K562 (cell line): ENCODE results near the gene IDNK. TPM values are rescaled to one million over a fixed set of nuclear protein-coding genes. Genes with fewer than 3 reads are reported as not detected.

ENCODE experiments used
- ATAC-seq: fragments of 200-7000 bp; cut with Tn5 transposase; 3 replicates; pipeline ENCODE4 v1.9.1; 2020; ENCODE audit warnings: moderate library complexity
- BruUV-seq: library from RNA; stranded (reverse); fragments of 400-500 nt; replicated peaks from 2 replicates; lab custom pipeline; 2021; lab: Mats Ljungman, UMichigan
- CTCF ChIA-PET: fragments of 300-600 bp; formaldehyde crosslinking; extraction: SDS; loops from one replicate; lab custom pipeline; 2021; ENCODE audit warnings: low intra/inter-chr PET ratio; lab: Yijun Ruan, JAX
- POLR2A ChIA-PET: fragments of 300-600, 350-650 bp; sonication (Branson Sonifier 250); formaldehyde crosslinking; extraction: SDS; loops from one replicate; lab custom pipeline; 2021; ENCODE audit warnings: antibody characterized with exemption, inconsistent platforms; lab: Yijun Ruan, JAX
- DNase-seq, 4 experiments: peaks; one replicate each; pipeline versions ENCODE4 v3.0.0 to v3.0.0-alpha.2; 2011 to 2018; ENCODE audit warnings: low spot score in 3 of 4, mixed read lengths in 3 of 4; ENCODE audit errors: extremely low read depth in 1 of 4
- FAIRE-seq: peaks from 2 replicates; lab custom pipeline; 2011; peaks lifted over from hg19 to GRCh38; lab: Jason Lieb, UNC
- H2AFZ ChIP-seq: 2 replicates; pipeline ENCODE4 v1.6.0; 2011; ENCODE audit warnings: low read depth, low read length, control low read depth, inconsistent platforms
- H3K27ac ChIP-seq: fragments of 200-600 bp; 3 replicates; pipeline ENCODE4 v1.8.0; 2011; ENCODE audit warnings: low read depth, mild to moderate bottlenecking, control low read depth, inconsistent platforms, low read length, moderate library complexity, mixed read lengths; ENCODE audit errors: extremely low read depth
- H3K27me3 ChIP-seq, 2 experiments: fragments of 300-600 bp in 1 of 2; 2 replicates in 1 of 2; 3 replicates in 1 of 2; pipeline versions ENCODE4 v1.6.0 to v1.8.0; 2011; ENCODE audit warnings: inconsistent platforms in 2 of 2, low read length in 2 of 2, mild to moderate bottlenecking in 1 of 2, mixed read lengths in 1 of 2, moderate library complexity in 1 of 2; ENCODE audit not compliant: control insufficient read depth in 2 of 2, insufficient read depth in 2 of 2
- H3K36me3 ChIP-seq: fragments of 300-600 bp; 3 replicates; pipeline ENCODE4 v1.8.0; 2011; ENCODE audit warnings: mild to moderate bottlenecking, low read length, inconsistent platforms; ENCODE audit not compliant: control insufficient read depth, insufficient read depth
- H3K4me1 ChIP-seq, 2 experiments: fragments of 200-600 bp in 1 of 2; replicated peaks in 1 of 2; 2 replicates in 1 of 2; 3 replicates in 1 of 2; pipeline versions ENCODE4 v1.5.1 to v1.8.0; 2011; ENCODE audit warnings: inconsistent platforms in 2 of 2, low read length in 2 of 2, mild to moderate bottlenecking in 1 of 2, mixed read lengths in 1 of 2, moderate library complexity in 1 of 2; ENCODE audit not compliant: control insufficient read depth in 2 of 2, insufficient read depth in 2 of 2
- H3K4me2 ChIP-seq: 2 replicates; pipeline ENCODE4 v1.6.1; 2011; ENCODE audit warnings: low read length, control low read depth, inconsistent platforms, mixed read lengths; ENCODE audit not compliant: insufficient read depth
- H3K4me3 ChIP-seq: fragments of 200-600 bp; sonication (generic), shearing (Covaris generic); 2 replicates; pipeline ENCODE4 v1.5.1; 2016; ENCODE audit warnings: control low read depth, inconsistent platforms
- H3K79me2 ChIP-seq: fragments of 200-600 bp; 3 replicates; pipeline ENCODE4 v1.8.0; 2011; ENCODE audit warnings: low read length, inconsistent platforms; ENCODE audit not compliant: control insufficient read depth, insufficient read depth
- H3K9ac ChIP-seq, 2 experiments: 2 replicates each; pipeline versions ENCODE4 v1.6.0 to v1.6.1; 2011; ENCODE audit warnings: low read depth in 2 of 2, low read length in 2 of 2, control low read depth in 1 of 2, inconsistent platforms in 1 of 2, mild to moderate bottlenecking in 1 of 2, mixed read lengths in 1 of 2; ENCODE audit not compliant: insufficient read depth in 1 of 2
- H3K9me1 ChIP-seq: one replicate; pipeline ENCODE4 v1.6.0; 2011; ENCODE audit warnings: inconsistent platforms, mild to moderate bottlenecking, low read length, moderate library complexity; ENCODE audit not compliant: control insufficient read depth, insufficient read depth
- H3K9me3 ChIP-seq: replicated peaks from 2 replicates; pipeline ENCODE4 v1.5.1; 2011; ENCODE audit warnings: low read depth, low read length, inconsistent platforms; ENCODE audit not compliant: control insufficient read depth, insufficient read depth
- H4K20me1 ChIP-seq: replicated peaks from 2 replicates; pipeline ENCODE4 v1.6.1; 2011; ENCODE audit warnings: low read length, inconsistent platforms, mixed read lengths; ENCODE audit not compliant: control insufficient read depth, insufficient read depth
- CBFA2T2 ChIP-seq: fragments of 450-650 bp; conservative IDR thresholded peaks from 2 replicates; pipeline ENCODE4 v1.6.1; 2017; ENCODE audit warnings: mild to moderate bottlenecking
- CBFA2T3 ChIP-seq: fragments of 450-650 bp; IDR thresholded peaks from 2 replicates; pipeline ENCODE4 v1.6.1; 2017
- MTF1 ChIP-seq: fragments of 250-450 bp; sonication (Bioruptor Pico); IDR thresholded peaks from 2 replicates; pipeline ENCODE4 v1.9.0; 2021; ENCODE audit warnings: moderate library complexity, mild to moderate bottlenecking, inconsistent platforms, borderline replicate concordance
- RBM17 ChIP-seq: fragments of 200-400 bp; formaldehyde crosslinking; IDR thresholded peaks from 2 replicates; pipeline ENCODE4 v1.6.1; 2017; ENCODE audit warnings: low read depth, mild to moderate bottlenecking, low read length, borderline replicate concordance
- STAT5A ChIP-seq: IDR thresholded peaks from 2 replicates; pipeline ENCODE4 v1.6.1; 2012; ENCODE audit warnings: low read length, inconsistent platforms, borderline replicate concordance
- TEAD2 ChIP-seq: fragments of 450-650 bp; IDR thresholded peaks from 2 replicates; pipeline ENCODE4 v1.6.1; 2016; ENCODE audit warnings: missing genetic modification characterization, control low read depth, missing compliant biosample characterization
- ZNF133 ChIP-seq: fragments of 250-450 bp; sonication (Bioruptor Pico); IDR thresholded peaks from 2 replicates; pipeline ENCODE4 v1.4.0; 2020; ENCODE audit warnings: mild to moderate bottlenecking
- WGBS: fragments of 100-300 bp; shearing (Covaris generic); methylation state at CpG from one replicate; pipeline ENCODE4 v1.1.6; 2016; ENCODE audit warnings: low coverage, mixed read lengths; ENCODE audit not compliant: insufficient coverage; ENCODE audit errors: missing lambda C conversion rate; 5-methylcytosine and 5-hydroxymethylcytosine counted together
- in situ Hi-C: fragments of 300-500 bp; cut with MboI; formaldehyde crosslinking; loops from 4 replicates; pipeline ENCODE4 v1.15.0; 2018; ENCODE audit warnings: inconsistent platforms, mixed read lengths
- intact Hi-C: fragments of 100-400 bp; cut with micrococcal nuclease; formaldehyde crosslinking; loops from 2 replicates; pipeline ENCODE4 v1.14.2; 2022
- polyA plus RNA-seq, 8 experiments: library from polyadenylated mRNA; depleted of rRNA in 4 of 8; stranded (reverse) in 5 of 8; unstranded in 3 of 8; fragments of >200 nt; fragmentation: Nextera tagmentation in 2 of 8; fragmentation: Illumina TruSeq in 1 of 8; extraction: Ambion mirVana in 2 of 8; extraction: Trizol in 1 of 8; gene quantifications; 2 replicates each; pipeline versions ENCODE4 v1.2.1 to v1.2.3, GENCODE V29; 2011 to 2014; ENCODE audit warnings: inconsistent platforms in 1 of 8, missing spikeins in 1 of 8
- total RNA-seq, 7 experiments: library from RNA; depleted of rRNA in 6 of 7; stranded (reverse); fragments of >200 nt in 6 of 7; fragmentation: Illumina TruSeq in 2 of 7; extraction: Trizol in 2 of 7; gene quantifications; 2 replicates each; pipeline versions ENCODE4 v1.2.1 to v1.2.3, GENCODE V29; 2011 to 2021; ENCODE audit warnings: low replicate concordance in 1 of 7
- TF ChIP-seq, protein P1 (sequence below): sonication (generic); formaldehyde crosslinking; IDR thresholded peaks from 2 replicates; pipeline ENCODE4 v1.8.1; 2022; ENCODE audit warnings: missing genetic modification reagents
- TF ChIP-seq, protein P2 (sequence below): sonication (generic); formaldehyde crosslinking; IDR thresholded peaks from 2 replicates; pipeline ENCODE4 v1.8.1; 2023; ENCODE audit warnings: missing genetic modification reagents, mild to moderate bottlenecking, borderline replicate concordance

IDNK gene
- total and polyA plus RNA-seq, 9 of the 15 experiments (the other 6 are each of a cell fraction or from before 2014, with no cell fraction given): 0.41 to 1.1 (median 0.55) TPM

DNA sequence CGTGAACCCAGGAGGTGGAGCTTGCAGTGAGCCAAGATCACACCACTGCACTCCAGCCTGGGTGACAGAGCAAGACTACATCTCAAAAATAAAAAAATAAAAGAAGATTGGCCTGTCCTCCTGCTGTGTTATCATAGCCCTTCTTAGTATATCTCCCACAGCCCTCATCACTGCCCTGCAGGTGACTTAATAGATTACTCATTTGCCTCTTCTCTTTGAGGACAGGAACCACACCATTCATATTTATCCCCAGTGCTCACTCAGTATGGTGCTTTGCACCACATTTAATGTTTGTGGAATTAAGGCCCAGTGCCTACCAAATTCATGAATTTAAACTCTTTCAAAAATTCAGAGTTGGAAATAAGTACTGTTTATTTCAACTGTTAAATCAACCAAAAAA lies 10.3 kb downstream of the IDNK start:
- 100% methylated on average over 1 of the region's 1 CpG for WGBS
- no peaks in the 10 kb centered on the region for H3K79me2 ChIP-seq
- no peak overlapping the region for H2AFZ ChIP-seq
- ChIA-PET CTCF (no interaction called here), POLR2A (interaction anchor here (0.5 to 1.1 kb wide), 2 partner anchors 10 to 75 kb away, joined by 4 read pairs; partner anchors contain the start of gene UBQLN1)
- ATAC-seq (peak; percentile 52; the same call in 1 of the 3 replicates), DNase-seq (no peak), FAIRE-seq (no peak)
- H3K36me3 ChIP-seq: 0 out of 3 replicates have a peak, but pooled peaks cover 3% of the 10 kb centered on the region
- no peak overlapping the region for H3K4me3 ChIP-seq
- H3K9me3 ChIP-seq: no peaks in the 10 kb centered on the region
- no peak overlapping the region for H3K9ac ChIP-seq
- H3K27ac ChIP-seq: no peak overlapping the region
- intact Hi-C loops: no loop called here
- BruUV-seq: no TSS peak
- no peaks in the 10 kb centered on the region for H4K20me1 ChIP-seq
- in situ Hi-C loops: no loop called here
- no peak overlapping the region for H3K4me2 ChIP-seq
- TF ChIP-seq STAT5A (no peak), CBFA2T3 (peak; percentile 46)
- no peaks in the 10 kb centered on the region for H3K9me1 ChIP-seq
- H3K4me1 ChIP-seq: peaks cover 5 to 7% of the 10 kb centered on the region in 2 experiments; a peak in 3 of 5 replicates
- H3K27me3 ChIP-seq: no peaks in the 10 kb centered on the region

- Histone ChIP-seq H3K4me2 (no peak overlapping the region), H2AFZ (no peak overlapping the region), H3K27ac (no peak overlapping the region), H3K4me3 (no peak overlapping the region), H3K4me1 (peaks cover 5 to 7% of the 10 kb centered on the region in 2 experiments; a peak in 3 of 5 replicates), H3K27me3 (no peaks in the 10 kb centered on the region), H3K9ac (no peak overlapping the region), H4K20me1 (no peaks in the 10 kb centered on the region), H3K9me1 (no peaks in the 10 kb centered on the region), H3K9me3 (no peaks in the 10 kb centered on the region), H3K36me3 (0 out of 3 replicates have a peak, but pooled peaks cover 3% of the 10 kb centered on the region), H3K79me2 (no peaks in the 10 kb centered on the region)
- BruUV-seq: no TSS peak
- no peak for FAIRE-seq
- no peak for ATAC-seq
- intact Hi-C loops: no loop called here
- ChIA-PET POLR2A (no interaction called here), CTCF (no interaction called here)
- DNase-seq: no peak
- in situ Hi-C loops: no loop called here
- 95% methylated on average over 2 of the region's 2 CpGs for WGBS
- TF ChIP-seq CBFA2T2 (no peak), MTF1 (CRISPR knock-in tag) (no peak), TEAD2 (no peak), RBM17 (no peak), ZNF133 (no peak)
- TF ChIP-seq, protein P1, sequence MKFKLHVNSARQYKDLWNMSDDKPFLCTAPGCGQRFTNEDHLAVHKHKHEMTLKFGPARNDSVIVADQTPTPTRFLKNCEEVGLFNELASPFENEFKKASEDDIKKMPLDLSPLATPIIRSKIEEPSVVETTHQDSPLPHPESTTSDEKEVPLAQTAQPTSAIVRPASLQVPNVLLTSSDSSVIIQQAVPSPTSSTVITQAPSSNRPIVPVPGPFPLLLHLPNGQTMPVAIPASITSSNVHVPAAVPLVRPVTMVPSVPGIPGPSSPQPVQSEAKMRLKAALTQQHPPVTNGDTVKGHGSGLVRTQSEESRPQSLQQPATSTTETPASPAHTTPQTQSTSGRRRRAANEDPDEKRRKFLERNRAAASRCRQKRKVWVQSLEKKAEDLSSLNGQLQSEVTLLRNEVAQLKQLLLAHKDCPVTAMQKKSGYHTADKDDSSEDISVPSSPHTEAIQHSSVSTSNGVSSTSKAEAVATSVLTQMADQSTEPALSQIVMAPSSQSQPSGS (CRISPR knock-in tag): no peak
- TF ChIP-seq, protein P2, sequence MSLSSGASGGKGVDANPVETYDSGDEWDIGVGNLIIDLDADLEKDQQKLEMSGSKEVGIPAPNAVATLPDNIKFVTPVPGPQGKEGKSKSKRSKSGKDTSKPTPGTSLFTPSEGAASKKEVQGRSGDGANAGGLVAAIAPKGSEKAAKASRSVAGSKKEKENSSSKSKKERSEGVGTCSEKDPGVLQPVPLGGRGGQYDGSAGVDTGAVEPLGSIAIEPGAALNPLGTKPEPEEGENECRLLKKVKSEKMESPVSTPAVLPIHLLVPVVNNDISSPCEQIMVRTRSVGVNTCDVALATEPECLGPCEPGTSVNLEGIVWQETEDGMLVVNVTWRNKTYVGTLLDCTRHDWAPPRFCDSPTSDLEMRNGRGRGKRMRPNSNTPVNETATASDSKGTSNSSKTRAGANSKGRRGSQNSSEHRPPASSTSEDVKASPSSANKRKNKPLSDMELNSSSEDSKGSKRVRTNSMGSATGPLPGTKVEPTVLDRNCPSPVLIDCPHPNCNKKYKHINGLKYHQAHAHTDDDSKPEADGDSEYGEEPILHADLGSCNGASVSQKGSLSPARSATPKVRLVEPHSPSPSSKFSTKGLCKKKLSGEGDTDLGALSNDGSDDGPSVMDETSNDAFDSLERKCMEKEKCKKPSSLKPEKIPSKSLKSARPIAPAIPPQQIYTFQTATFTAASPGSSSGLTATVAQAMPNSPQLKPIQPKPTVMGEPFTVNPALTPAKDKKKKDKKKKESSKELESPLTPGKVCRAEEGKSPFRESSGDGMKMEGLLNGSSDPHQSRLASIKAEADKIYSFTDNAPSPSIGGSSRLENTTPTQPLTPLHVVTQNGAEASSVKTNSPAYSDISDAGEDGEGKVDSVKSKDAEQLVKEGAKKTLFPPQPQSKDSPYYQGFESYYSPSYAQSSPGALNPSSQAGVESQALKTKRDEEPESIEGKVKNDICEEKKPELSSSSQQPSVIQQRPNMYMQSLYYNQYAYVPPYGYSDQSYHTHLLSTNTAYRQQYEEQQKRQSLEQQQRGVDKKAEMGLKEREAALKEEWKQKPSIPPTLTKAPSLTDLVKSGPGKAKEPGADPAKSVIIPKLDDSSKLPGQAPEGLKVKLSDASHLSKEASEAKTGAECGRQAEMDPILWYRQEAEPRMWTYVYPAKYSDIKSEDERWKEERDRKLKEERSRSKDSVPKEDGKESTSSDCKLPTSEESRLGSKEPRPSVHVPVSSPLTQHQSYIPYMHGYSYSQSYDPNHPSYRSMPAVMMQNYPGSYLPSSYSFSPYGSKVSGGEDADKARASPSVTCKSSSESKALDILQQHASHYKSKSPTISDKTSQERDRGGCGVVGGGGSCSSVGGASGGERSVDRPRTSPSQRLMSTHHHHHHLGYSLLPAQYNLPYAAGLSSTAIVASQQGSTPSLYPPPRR (CRISPR knock-in tag): no peak
These were observed 10.7 kb downstream of the IDNK start for GRCh38 chr9:83633676-83634075.
